SU-DHL-6 (cell line): ENCODE data around the gene SPATS1.

Experiments
- CTCF ChIP-seq: fragments of 200-600 bp; sonication (generic); IDR thresholded peaks from one replicate; pipeline ENCODE4 v1.5.1; 2017; ENCODE audit warnings: antibody characterized with exemption, mild to moderate bottlenecking, low read length, moderate library complexity; ENCODE audit not compliant: insufficient read depth, poor library complexity, severe bottlenecking
- EZH2phosphoT487 ChIP-seq: fragments of 200-600 bp; sonication (generic), shearing (Covaris generic); conservative IDR thresholded peaks from 2 replicates; pipeline ENCODE4 v1.6.1; 2018; ENCODE audit warnings: mild to moderate bottlenecking, antibody characterized with exemption, low read length, moderate library complexity, mixed read lengths

- TF ChIP-seq CTCF (no peak), EZH2phosphoT487 (no peak)
These were observed 2.5 kb upstream of the SPATS1 start for GRCh38 chr6:44339763-44340625.
